HG03097 (cell line): ENCODE results near the gene COL4A1.

Experiments used
- ATAC-seq: cut with Tn5 transposase; IDR thresholded peaks from one replicate; pipeline ENCODE4 v1.9.1; 2021; ENCODE audit not compliant: unreplicated experiment, low FRiP score

Gene COL4A1

DNA sequence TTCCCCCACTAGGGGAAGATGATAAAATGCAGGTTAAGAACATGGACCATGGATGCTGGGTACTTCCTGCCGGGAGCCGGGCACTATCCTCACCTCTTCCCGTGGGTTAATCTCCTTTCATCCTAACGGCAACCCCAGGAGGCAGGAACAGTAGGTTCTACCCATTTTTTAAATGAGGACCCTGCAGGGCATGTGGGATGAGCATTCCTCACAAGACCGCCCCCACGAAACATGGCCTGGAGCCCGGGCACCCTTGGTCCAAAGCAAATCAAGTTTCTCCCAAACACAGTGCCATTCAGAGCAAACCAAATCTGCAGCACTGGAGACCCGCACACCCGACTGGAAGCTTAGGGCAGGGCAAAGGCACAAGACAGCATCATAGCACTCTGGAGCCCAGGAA lies 35.5 kb upstream of the COL4A1 start:
- no peak for ATAC-seq

DNA sequence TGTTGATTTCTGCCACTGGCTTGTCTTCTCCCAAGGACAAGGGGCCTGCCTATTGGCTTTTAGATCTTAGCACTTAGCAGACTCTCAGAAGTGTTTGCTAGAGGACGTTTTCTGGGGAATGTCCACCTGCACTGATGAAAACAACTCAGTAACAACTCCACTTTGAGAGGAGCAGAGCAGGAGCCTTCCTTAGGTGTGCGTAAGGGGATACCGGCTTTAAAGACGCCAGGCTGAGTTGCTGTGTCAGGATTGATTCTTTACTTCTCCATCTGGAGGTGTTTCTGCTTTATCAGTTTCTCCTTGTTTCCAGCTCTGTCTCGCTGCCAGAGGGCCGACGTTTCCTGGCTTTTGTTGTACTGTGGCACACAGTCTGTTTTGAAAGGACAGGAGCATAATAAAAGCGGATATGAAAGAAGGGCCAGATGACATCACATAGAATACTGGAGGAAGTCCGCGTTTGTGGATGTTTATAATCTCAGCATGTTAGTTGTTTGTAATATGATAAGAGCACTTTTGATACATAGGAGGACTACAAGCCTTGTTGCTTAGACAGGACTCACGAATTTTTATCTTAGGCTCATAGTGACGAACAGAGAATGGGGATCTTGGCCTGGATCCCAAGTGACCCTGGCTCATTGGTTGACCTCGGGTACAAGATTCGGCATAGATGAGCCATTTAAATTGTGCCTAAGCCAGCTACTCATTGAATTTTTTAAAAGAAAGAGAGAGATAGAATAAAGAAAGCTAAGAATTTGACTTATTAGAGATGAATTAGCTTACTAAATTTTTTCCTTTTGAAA lies 34.7 kb upstream of the COL4A1 start:
- peak; percentile 49 for ATAC-seq

DNA sequence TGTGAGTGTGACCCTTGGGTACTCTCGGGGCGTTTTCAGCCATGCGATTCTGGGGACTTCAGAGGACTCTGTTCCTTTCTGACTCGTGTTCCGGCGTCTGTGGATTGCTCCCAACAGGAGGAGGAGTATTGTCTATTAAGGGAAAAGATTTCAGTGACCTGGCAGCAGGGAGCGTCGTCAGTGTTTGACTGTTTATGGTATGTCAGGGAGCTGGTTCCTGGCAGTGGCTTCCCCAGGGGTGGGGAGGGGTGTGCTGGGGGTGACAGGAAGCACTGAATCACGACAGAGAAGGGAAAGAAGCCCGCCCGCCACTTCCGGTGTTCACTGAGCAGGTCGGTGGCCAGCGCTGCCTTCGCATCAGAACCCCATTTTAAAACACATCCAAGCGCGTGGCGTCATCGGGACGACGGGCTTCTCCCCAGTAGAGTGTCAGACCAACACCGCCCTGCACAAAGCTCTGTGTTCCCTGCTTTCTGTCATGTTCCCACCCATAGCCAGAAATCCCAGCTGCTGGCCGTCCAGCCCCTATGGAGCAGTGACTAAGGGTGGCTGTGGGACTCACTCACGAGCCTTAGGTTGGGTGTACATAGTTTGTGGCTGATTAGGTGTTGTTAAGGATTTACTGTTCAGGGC lies 34.0 kb upstream of the COL4A1 start:
- peak; percentile 65 for ATAC-seq

DNA sequence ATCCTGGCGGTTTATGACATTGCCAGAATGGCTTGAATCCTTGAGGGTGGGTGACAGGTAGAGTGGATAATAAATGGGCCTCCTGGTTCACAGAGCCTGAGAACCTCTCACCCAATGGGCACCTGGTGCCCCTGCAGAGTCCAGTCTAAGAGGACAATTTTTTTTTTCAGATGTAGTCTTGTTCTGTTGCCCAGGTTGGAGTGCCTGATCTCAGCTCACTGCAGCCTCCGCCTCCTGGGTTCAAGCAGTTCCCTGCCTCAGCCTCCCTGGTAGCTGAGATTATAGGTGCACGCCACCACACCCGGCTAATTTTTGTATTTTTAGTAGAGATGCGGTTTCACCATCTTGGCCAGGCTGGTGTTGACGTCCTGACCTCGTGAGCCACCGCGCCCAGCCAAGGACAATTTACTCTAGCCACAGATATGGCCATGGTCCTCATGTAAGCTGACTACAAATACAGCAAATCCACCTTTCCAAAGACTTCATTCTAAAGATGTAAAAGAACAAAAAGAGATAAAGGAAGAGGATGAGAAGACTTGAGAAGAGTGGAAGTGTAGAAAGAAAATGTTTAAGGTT lies 33.1 kb upstream of the COL4A1 start:
- ATAC-seq, result no peak

DNA sequence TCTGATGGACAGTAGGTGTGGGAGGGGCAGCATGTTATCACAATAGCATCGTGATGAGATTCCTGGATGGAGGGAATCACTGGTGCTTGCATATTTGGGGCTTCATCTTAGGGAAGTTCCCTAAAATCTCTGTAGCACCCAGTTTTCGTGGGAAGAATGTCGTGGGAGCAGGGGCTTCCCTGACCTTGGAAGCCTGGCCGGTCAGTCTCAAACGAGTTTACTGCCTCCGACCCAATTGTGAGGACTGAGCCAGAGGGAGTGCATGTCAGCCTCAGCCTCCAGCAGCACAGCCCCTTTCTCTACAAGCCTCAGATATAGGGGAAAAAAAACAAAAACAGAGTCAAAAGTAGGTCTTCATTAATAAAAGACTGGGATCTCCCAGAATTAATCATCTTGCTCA lies 32.3 kb upstream of the COL4A1 start:
- no peak for ATAC-seq

GRCh38 chr13:110338441-110339101 lies 31.6 kb upstream of the COL4A1 start:
- ATAC-seq, result no peak

- ATAC-seq, result no peak
These were observed 30.3 kb upstream of the COL4A1 start for GRCh38 chr13:110337247-110337646.

DNA sequence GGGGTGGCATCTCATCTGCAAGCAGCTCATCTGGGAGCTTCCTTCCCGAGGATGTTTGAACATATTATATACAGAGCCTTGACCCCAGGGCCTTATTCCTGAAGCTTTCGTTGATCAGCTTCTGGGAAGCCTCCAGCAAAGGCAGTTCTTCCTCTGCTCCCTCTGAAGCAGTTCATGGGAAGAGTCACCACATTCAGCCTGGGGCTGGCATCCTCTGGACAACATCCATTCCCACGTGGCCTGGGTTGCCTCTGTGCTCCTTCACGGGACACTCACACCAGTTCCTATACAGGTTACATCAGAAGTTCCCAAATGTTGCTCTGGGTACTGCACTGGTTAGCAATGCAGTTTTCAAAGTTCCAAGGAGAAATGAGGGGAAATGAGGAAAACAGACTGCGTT lies 29.7 kb upstream of the COL4A1 start:
- ATAC-seq, result no peak

DNA sequence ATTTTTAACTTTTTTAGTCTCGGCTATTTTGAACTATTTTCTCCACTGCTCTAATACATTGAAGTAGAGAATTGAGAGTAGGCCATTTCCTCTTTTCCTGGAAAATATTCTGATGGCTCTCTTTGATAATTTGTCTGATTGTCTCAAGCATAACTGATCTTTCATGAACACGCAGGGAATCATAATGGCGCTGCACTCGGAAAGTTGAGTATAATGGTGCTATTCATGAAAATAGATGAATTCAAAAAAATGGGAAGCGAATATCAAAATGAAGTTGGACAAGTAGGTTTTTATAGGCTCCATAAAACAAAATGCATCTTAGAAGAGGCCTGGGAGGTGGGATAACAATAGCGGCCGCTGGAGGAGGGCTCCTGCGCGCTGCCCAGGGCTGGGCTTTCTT lies 29.2 kb upstream of the COL4A1 start:
- no peak for ATAC-seq

DNA sequence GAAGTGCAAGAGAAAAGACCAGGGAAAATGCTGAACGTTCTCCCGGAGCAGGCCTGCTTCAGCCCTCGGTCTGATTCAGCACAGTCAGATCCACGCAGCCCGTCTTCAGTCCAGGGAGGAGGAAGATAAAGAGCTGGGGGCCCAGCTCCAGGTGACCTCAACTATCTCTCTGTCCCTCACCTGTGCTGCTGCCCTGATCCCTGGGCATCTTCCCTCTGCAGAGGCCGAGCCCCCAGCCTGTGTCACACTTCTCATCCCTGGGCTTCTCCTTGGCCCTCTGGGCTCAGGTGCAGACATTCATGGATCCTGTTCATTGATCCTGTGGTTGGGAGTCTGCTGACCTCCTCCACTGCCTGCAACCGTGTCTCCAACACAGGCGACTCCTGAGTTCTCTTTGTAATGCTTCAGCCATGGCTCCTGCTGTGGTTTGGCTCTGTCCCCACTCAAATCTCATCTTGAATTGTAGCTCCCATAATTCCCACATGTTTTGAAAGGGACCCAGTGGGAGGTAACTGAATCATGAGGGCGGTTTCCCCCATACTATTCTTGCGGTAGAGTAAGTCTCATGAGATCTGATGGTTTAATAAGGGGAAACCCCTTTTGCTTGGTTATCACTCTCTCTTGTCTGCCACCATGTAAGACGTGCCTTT lies 28.0 kb upstream of the COL4A1 start:
- no peak for ATAC-seq

DNA sequence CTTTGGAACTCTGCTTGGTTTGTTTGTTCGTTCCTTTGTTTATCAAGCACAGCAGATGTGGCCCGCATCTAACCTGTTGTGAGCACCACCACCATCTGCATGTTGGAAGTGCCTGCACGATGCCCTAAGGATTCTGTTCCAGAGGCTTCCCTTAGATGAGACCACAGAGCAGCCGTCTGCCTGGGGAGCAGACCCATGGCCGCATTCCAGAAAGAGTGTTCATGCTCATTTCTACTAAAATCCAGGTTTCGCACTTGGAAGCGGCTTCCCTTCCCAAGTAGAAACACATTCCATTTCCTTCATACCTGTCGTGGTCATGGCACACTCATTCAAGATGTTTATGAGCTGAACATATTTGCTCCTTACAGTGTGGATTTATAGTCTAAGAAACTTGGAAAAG lies 27.3 kb upstream of the COL4A1 start:
- ATAC-seq, result no peak

DNA sequence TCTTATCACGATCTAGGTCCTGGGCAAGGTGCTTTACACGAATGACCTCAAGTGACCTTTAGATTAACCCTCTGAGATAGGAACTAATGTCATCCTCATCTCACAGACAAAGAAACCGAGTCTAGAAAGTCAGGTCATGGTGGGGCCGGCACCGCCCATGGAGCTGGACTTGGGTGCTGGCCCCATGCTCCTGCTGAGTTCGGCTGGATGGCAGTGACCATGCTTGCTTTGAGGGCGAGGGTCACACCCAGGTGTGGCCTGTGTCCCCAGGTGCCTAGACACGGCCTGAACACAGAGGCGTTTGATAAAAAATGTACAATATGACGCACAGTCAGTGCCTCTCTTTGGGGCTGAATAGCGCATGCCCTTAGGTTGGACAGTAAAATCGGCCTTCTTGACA lies 26.9 kb upstream of the COL4A1 start:
- ATAC-seq, result no peak

GRCh38 chr13:110332750-110333149 lies 25.8 kb upstream of the COL4A1 start:
- no peak for ATAC-seq

DNA sequence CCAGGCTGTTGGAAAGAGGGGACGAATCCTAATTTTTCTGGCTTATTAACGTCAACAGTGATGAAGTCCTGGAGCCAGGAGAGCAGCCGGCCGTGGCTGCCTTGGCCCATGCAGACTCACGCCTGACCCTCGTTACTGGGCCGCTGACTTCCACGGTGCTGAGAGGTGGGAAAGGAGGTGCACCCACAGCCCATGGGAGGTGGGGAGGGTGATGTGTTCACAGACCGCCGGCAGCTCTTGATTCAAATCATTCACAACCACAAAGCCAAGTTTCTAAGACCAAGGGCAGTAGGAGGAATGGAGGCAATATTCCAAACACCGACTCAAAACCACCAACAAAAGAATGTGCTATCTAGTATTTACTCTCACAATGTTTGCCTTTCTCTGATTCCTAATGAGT lies 24.4 kb upstream of the COL4A1 start:
- no peak for ATAC-seq

- no peak for ATAC-seq
These were observed 23.6 kb upstream of the COL4A1 start for GRCh38 chr13:110330491-110331011.

GRCh38 chr13:110329798-110330461 lies 23.0 kb upstream of the COL4A1 start:
- no peak for ATAC-seq

GRCh38 chr13:110329258-110329657 lies 22.3 kb upstream of the COL4A1 start:
- no peak for ATAC-seq

- no peak for ATAC-seq
These were observed 21.6 kb upstream of the COL4A1 start for GRCh38 chr13:110328573-110328972.

GRCh38 chr13:110327051-110327721 lies 20.2 kb upstream of the COL4A1 start:
- ATAC-seq, result no peak
